GM21526 (cell line): Measurements from ENCODE around the gene SIPA1L3.

ENCODE experiments used
- ATAC-seq: cut with Tn5 transposase; IDR thresholded peaks from one replicate; pipeline ENCODE4 v1.9.1; 2021; ENCODE audit warnings: moderate library complexity; ENCODE audit not compliant: unreplicated experiment, low FRiP score

Gene SIPA1L3

DNA sequence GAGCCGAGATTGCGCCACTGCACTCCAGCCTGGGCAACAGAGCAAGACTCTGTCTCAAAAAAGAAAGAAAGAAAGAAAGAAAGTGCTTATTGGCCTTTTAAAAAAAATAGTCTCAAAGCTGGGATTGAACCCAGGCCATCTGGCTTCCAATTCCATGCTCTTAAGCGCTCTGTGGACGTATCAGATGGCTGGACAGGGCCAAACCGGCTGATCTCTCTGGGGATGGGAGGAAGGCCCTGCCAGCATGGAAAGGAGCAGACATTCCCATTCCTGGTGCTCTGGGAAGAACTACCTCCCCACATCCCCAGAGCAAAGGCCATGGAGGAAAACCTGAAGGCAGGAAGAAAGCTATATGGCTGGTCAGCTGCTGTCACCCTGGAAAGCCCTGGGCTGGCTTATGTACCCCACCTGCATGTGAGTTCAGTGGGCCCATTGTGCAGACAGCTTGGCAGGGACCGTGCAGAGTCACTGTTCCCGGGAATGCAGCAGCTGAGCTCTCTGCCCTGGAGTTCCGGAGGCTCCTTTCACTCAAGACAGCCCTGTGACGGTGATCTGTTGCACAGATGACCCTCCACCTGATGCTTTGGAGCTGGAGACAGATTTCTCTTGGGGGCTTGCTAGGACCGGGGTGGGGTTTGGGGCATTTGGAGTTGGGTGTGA, 84.3 kb downstream of the SIPA1L3 start:
- ATAC-seq: no peak

DNA sequence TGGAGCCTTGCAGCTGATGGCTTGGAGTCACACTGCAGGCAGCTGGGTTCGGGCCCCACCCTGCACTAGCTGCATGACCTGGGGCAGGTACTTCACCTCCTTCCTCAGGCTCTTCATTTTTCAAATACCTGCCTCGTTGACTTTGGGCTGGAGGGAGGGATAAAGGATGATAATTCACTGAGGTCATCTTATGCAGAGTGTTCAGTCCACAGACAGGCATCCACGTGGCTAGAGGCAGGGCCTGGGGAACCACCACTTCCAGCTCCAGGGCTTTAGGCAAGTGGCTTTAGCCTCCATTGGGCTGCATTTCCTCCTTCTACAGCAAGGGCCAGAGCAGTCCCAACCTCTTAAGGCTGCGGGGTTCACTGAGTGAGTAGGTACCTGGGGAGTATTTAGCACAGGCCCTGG, 84.8 kb downstream of the SIPA1L3 start:
- ATAC-seq: no peak

DNA sequence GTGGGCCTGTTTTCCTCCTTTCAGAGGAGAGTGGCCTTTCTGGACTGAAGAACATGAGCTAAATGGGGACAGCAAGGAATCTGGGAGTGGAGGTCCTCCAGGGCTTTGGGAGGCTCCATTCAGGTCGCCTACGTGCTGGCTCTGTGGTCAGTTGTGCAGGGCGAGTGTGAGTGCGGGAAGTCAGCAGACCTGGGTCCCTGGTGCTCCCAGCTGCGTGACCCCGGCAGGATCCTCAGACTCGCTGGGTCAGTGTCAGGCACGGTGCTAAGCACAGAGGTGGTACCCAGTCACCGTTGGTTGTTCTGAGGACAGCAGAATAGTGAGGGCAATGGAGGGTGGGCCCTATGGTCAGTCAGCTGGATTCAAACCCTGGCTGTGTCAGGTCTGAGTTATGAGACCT, 85.8 kb downstream of the SIPA1L3 start:
- ATAC-seq: no peak

DNA sequence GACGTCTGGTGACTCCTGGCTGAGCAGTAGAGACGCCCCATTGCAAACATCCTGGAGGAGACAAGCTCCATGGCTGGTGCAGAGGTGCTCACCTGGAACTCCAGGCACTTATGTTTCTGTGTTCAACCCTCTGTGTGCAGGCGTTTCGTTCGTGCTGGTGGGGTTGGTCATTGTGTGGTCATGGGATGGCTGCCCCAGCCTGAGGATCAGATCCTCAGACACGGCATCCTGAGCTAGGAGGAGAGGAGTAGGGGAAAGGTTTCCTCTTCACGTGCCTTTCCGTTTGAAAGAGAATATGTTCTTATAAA, 87.8 kb downstream of the SIPA1L3 start:
- no peak for ATAC-seq

DNA sequence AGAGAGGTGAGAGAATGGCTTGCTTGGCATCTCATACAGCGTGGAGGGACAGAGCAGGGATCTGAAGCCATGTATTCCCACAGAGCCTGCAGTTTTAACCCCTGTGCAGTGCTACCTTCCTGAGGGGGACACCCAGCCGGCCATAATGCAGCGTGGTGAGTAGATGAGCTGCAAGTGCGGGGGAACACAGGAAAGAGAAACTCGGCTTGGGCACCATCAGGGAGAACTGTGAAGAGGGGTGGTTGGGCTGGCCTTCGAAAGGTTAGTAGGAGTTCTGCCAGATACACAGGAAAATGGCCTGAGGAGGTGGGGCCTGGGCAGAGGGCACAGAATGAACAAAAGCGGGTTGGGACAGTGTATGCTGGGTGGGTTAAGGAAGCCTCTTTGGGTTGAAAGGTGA, 88.3 kb downstream of the SIPA1L3 start:
- no peak for ATAC-seq

DNA sequence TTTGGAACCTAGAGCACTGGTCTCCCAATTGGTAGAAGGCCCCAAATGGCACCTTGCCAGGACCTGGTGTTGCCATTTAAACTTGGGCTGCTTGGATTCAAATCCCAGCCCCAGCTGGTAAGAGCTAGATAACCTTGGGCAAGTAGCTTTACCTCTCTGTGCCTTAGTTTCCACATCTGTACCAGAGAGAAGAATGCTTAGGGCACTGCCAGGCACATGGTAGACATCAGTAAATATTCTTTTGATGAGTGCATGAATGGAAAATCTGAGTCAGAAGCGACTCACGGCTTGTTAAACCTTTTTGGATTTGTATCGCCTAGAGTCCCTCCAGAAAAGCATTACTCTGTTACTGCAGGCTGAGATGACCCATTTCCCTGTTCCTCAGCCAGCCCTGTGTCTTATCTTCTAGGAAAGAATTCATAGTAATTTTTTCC, 90.9 kb downstream of the SIPA1L3 start:
- ATAC-seq: no peak

DNA sequence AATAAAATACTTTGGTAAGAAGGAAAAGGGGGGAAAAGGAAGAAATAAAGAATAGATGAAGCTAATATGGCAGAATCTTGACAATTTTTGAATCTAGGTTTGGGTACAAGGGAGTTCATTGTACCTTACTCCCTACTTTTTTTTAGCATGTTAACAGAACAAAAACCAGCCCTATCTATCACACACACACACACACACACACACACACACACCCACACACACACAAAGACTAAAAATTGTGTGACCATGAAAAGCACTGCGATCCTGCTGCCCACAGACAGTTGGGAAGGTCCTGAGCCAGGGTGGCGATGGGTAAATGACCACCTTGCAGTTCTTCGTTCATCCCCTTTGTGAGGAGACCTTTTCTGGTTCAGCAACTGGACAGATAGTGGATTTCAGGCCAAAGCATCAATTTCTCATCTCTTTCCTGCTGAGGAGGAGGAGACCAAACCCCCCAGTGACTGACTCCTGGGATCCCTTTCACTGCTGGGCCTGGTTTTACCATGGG, 91.8 kb downstream of the SIPA1L3 start:
- no peak for ATAC-seq

DNA sequence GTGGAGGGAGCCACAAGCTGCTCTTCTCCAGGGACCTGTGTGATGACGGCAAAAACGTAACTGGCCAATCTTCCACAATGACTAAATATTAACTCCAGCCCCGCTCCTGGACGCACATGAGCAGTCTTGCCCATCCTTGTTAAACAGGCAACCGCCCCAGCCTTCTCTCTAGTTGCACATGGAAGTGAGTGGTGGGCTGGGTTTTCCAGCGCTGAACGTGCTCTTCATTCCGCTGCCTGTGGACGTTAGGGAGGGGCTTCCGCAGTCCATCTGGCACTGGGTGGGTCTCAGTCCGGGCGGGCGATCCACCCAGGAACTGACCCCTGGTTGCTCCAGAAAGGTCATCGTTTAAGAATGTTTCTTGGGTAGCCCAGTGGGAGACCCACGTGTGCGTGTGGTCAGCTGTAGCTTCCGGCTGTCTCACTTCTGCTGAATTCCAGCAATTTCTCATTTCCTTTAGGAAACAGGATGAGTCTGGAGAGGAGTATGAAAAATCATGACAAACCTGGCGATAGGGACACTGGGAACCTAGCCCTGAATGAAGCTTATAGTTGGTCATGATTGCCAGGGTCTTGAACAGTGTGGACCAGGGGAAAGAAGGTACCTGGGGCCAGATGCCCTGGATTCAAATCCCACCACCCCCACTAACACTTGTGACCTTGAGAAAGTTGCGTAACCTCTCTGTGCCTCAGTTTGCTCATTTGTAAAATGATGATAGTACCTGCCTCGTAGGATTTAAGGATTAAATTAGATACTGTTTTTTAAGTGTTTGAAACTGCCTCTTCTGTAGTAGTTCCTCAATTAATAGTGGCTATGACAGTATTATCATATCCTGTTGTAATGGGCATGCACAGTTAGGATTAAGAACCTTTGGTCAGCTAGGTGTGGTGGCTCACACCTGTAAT, 92.6 kb downstream of the SIPA1L3 start:
- no peak for ATAC-seq

DNA sequence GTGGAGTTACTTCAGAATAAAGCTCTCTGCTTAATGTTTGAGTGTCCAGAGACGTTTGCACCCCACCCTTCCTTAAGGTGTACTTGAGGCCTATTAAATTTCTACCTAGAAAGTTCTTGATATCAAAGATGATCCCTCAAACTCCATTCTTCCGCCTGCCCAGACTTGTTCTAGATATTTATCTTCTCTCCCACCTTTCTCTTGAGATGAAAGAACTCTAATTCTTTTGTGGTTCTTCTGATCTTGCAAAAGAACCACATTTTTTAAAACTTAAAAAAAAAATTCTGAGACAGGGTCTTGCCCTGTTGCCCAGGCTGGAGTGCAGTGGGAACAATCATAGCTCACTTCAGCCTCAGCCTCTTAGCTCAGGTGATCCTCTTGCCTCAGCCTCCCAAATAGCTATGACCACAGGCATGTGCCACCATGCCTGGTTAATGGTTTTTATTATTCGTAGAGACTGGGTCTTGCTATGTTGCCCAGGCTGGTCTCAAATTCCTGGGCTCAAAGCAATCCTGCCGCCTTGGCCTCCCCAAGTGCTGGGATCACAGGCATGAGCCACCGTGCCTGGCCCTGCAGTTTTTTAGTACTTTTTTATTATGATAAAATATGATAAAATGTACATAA, 94.3 kb downstream of the SIPA1L3 start:
- ATAC-seq: no peak

DNA sequence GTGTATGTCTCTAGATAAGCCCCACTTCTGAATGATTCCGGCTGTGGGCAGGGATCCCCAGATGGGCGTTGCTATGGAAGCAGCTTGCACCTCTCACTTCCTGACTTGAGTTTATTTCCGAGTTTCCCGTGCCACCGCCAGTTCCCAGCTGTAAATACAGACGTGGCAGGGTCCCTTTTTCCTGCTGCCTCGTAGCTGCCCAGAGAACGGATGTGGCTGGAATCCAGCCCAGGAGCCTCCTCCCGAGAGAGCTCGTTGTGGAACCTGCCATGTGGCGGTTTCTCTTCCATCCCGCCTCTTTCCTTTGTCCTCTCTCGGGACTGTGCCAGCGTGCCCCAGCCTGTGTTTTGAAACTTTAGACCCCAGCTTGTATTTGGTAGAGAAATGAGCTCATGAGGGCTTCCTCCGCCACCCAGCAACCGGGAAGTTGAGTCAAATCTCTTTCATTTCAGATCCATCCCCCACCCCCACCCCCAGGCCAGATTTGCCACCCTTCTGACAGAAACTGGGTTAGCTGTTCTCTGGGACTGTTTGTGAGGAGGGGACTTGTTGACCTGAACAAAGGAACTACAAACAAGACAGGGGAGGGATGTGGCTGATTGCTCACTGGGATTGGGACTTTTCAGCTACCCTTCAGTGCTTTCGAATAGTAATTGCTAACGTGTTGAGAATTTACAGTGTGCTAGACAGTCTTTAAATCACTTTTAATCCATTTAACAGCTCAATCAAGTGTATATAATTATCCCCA, 96.6 kb downstream of the SIPA1L3 start:
- ATAC-seq: no peak

DNA sequence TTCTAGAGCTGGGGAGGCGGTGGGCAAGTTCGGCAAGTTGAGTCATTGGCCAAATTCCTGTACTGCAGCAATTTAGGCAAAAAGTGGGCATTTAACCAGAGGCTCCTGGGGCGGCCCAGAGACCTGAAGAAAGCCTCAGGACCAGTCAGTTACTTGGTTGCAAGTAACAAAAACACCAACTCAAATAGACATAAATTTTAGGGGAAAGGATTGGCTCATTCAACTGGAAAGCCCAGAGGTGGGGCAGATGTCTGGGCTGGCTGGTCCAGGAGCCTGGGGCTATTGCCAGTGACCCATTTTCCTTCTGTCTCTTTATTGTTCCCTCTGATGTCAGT, 97.1 kb downstream of the SIPA1L3 start:
- ATAC-seq: peak; percentile 19

DNA sequence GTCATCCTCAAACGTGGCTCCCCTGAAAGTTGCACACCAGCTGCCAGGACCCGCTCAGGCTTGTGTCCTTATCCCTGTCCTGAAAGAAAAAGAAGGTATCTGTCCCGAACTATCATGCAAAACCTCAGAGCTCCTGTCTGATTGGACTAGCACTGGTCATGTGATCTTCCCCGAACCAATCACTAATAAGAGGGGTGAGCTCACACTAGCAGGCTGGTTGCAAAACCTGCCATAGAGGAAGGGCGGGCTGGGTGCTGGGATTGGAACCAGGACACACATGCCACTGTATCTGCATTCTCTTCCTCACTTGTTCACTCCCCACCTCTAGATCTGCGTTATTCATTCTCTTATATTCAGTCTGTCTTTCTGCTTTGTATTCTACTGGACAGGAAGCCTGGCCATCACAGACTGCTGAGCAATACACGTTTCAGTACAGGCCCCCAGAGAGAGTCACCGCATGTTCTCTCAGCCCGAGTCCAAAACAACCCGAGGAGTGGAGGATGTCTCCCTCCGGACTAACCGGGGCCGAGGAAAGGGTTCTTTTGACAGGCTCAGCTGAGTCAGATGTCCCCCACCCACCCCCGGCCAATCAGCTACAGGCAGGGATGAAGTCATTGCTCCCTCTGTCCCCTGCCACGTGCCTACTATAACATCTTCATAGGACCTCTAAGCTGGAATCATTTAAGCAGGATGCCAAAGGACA, 97.7 kb downstream of the SIPA1L3 start:
- peak; percentile 74 for ATAC-seq

DNA sequence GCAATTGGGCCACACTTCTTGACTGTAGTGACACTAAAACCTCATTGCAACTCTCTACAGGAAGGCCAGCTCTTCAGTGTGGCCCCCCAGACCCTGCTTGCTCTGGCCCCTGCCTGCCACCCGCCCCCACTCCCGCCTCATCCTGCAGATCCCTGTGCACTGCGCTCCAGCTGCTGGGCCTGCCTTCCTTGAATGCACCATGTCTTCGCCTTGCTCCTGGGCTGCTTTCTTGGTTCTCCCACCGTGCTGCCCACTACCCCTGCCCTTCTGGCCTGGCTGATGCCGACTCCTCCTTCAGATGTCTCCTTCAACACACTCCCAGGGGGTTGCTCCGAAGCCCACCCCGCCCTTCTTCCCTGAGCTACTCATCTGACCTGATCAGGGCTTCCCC, 98.2 kb downstream of the SIPA1L3 start:
- no peak for ATAC-seq

DNA sequence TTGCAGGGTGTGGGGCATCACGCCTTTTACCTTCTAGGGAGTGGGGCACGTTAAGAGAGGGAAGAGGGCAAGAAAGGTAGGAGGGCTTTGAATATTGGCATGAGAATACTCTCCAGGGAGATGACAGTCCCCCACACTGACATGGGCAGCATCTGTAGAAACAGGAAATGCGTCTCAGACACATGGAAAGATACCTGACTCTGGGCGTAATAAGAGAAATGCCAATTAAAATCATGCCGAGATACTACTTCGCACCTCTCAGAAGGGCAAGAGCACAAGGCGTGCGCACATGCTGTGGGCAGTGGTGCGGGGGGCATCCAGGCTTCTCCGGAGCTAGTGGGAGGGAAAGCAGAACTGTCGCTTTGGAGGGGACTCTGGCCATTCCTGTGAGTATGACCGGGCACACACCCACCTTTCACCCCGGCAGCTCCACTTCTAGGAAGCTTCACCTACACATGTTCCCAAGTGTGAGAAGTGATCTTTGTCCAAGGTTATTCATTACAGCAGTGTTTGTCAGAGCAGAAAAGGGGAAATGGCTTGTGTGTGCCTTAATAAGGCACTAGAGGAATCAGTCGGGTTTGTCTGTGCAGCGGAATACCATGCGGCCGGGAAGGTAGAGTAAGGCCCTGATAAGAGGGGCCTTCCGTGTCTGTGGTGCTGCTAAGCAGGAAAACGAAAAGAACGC, 99.5 kb downstream of the SIPA1L3 start:
- ATAC-seq: no peak

DNA sequence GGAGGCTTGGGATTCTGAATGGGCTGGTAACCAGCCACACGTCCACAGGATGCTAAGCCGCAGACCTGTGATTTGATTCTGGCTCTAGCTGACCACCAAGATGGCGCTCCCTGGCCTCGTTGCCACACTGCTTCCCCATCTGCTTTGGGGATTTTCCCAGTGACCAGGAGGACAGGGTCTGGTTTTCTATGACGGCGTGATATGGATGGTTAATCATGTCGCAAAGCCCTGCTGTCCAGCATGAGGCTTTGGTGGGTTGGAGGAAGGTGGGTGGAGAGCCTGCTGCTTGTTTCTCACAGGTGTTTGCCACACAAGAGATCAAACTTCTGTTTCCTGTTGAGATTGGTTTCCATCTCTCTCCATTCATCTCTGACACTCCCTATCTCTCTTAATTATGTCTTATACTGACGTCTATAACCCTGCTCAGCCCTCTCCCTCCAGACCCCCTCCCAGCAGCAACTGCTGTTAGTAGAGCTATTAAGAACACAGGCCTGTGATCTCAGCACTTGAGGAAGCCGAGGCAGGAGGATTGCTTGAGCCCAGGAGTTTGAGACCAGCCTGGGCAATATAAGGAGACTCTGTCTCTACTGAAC, 102.7 kb downstream of the SIPA1L3 start:
- no peak for ATAC-seq

DNA sequence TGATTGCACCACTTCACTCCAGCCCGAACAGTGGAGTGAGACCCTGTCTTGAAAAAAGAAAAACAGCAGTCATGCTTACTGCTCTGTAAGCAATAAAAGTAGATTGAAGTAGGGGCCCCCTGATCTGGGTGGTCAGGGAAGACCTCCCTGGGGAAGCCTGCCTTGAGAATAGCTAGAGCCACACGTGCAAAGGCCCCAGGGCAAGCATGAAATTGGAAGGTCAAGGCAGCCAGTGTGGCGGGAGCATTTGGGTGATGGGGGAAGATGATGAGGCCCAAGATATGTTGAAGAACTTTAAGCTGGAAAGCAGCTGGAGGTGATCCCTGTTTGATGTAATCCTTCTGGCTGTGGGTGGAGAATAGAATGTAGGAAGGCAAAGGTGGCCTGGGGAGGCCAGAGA, 104.4 kb downstream of the SIPA1L3 start:
- no peak for ATAC-seq

DNA sequence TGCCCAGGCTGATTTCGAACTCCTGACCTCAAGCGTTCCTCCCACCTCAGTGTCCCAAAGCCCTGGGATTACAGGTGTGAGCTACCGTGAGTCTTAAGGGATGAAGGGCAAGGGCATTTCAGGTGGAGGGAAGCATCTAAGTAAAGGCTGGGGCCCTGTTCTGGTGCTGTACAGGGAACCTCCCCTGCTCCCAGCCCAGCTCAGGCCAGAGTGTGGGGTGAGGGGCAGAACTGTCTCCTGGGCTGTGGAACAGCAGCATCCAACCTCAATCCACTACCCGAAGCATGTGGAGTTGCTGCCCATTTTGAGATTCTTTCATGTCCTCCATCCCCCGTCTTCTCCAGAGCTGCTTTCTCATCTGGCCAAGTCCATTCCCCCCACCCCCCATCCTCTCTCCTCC, 105.3 kb downstream of the SIPA1L3 start:
- ATAC-seq: no peak

DNA sequence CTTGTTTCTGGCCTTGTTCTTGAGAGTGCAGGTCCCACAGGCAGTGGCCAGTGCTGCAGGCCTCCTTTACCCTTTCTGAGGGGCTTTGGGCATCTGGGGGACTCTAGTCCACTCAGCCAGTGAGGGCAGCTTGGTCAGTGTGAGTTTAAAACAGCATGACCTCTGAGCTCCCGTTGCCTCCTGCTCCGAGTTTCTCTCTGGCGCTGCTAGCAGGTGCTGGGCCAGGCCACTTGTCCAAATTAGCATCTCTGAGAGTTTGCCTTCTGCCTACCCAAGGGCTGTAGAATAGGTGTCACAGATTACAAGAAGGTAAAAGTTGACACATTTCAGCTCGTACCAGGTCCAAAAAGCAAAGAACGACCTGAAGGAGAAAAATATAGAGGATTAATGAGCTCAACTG, 105.9 kb downstream of the SIPA1L3 start:
- no peak for ATAC-seq

DNA sequence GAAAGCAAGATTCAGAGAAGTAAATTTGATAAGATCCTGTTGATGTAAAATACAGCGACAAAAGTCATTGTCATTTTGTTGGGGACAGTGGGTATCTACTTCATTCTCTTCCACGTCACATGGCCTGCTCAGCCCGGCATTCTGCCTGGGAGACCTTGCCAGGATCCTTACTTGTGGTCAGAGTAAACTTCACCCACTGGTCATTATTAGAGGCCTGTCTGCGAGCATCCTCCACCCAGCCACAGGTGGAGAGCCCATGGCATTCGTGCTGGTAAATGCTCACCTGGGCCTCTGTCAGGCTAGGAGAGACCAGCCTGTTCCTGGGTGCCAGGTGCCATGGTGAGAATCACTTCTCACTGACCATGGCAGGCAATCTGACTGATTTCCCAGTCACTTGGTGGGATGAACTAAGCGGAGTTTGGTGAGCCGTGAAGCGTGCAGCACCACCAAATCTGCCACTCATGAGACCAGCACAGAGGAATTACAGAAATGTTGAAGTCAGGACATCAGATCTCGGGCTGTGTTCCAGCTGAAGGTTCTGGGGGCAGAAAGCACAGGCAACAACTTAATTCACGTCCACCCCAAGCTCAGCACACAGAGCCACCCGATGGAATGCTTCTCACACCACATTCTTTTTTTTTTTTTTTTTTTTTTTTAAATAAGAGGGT, 107.0 kb downstream of the SIPA1L3 start:
- no peak for ATAC-seq
